Motor neuron (in vitro differentiated cells): Measurements from ENCODE around the gene PMEPA1. TPM values are rescaled to one million over a fixed set of nuclear protein-coding genes. Genes with fewer than 3 reads are reported as not detected.

Source experiments
- ATAC-seq, 8 experiments: fragments of 200-7000 bp; cut with Tn5 transposase; replicated peaks in 6 of 8; 2 replicates each; pipeline ENCODE4 v1.8.0; 2021; ENCODE audit warnings: mild to moderate bottlenecking in 8 of 8, moderate library complexity in 8 of 8
- H3K27ac ChIP-seq, 2 donors: fragments of 250-450 bp; sonication (Bioruptor Pico); 2 replicates each; pipeline ENCODE4 v1.9.0; 2021; ENCODE audit warnings: antibody characterized with exemption in 2 of 2, mild to moderate bottlenecking in 2 of 2, moderate library complexity in 1 of 2
- H3K4me1 ChIP-seq, 2 donors: fragments of 250-450 bp; sonication (Bioruptor Pico); replicated peaks in 1 of 2; 2 replicates each; pipeline ENCODE4 v1.6.1; 2021; ENCODE audit warnings: antibody characterized with exemption in 2 of 2, mild to moderate bottlenecking in 2 of 2, moderate library complexity in 1 of 2
- H3K4me3 ChIP-seq, 5 donors: fragments of 250-450 bp; sonication (Bioruptor Pico); 2 replicates each; pipeline ENCODE4 v1.9.0; 2021; ENCODE audit warnings: antibody characterized with exemption in 5 of 5, mild to moderate bottlenecking in 5 of 5, moderate library complexity in 4 of 5
- WGBS, 10 experiments: fragments of 450-650 bp; shearing (Covaris generic); methylation state at CpG; one replicate each; pipeline ENCODE4 v1.0.0; 2022; 5-methylcytosine and 5-hydroxymethylcytosine counted together
- in situ Hi-C, 9 experiments: fragments of 400-800 bp; cut with MboI; loops; one replicate each; pipeline ENCODE4 v1.15.0; 2021; ENCODE audit warnings: low sequenced_read_pairs in 9 of 9, low pct_unique_long_range_greater_than_20kb in 2 of 9; ENCODE audit not compliant: unreplicated experiment in 9 of 9
- total RNA-seq, 8 experiments: library from RNA; unstranded; fragments of 300-600 nt; gene quantifications; 2 replicates each; pipeline versions ENCODE4 v1.2.3 to v1.2.4, GENCODE V29; 2022

Gene PMEPA1
- total RNA-seq, 8 experiments from 2014 or later = 0.61 to 26.2 (median 2.8) TPM

DNA sequence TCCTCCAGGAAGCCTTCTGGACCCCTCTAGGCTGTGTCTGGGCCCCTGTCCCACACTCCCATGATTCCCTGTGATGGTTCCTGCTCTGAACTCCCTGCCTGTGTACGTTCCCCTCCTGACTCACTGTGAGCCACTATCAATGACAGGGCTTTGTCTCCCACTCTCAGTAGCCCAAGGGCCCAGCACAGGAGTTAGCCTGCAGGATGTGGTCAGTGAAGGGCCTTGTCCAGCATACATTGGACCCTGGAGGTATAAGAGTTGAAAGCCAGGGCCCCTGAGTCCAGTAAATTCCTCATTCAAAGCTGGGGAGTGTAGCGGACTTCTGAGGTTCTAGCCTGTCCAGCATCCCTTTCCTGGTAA, 108.6 kb downstream of the PMEPA1 start:
- H3K4me3 ChIP-seq = no peak overlapping the region
- in situ Hi-C loops = loop anchor here in 6 of 9 experiments (10.0 to 25.0 kb wide), 4 partner anchors 584 to 614 kb away; no protein-coding TSS in a partner anchor
- no peak for ATAC-seq
- H3K4me1 ChIP-seq = peaks cover 0 to 7% of the 10 kb centered on the region in 2 donors
- no peak overlapping the region for H3K27ac ChIP-seq
- WGBS, 10 experiments = 40 to 100% (median 67%) methylated on average over 1 to 2 of the region's 2 CpGs; no CpG with 5 or more reads in 5 of the 10 experiments

GRCh38 chr20:57600320-57601210, 109.2 kb downstream of the PMEPA1 start:
- peaks cover 0 to 7% of the 10 kb centered on the region in 2 donors for H3K4me1 ChIP-seq
- H3K4me3 ChIP-seq = no peak overlapping the region
- ATAC-seq = peak in 2 of 8 experiments; percentile 25 to 34
- H3K27ac ChIP-seq = no peak overlapping the region
- in situ Hi-C loops = loop anchor here in 6 of 9 experiments (10.0 to 25.0 kb wide), 4 partner anchors 584 to 614 kb away; no protein-coding TSS in a partner anchor
- 60 to 100% (median 77%) methylated on average over 1 to 7 of the region's 13 CpGs; no CpG with 5 or more reads in 2 of the 10 experiments for WGBS, 10 experiments

DNA sequence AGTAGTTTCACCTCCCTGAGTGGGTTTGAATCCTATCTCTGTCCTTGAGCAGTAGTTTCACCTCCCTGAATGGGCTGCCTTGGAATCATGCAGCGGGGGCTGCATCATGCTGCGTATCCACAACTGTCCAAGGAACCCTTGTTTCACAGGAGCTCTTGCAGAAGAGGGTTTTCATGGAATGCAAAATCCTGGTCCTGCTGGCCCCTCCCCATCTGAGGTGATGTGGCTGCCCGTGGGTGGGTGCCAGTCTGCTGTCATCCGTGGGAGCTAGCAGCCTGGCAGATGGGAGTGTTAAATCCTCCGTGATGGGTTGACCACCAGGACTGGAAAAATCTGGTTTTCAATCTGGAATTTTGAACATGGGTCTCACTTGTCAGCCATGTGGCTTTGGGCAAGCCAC, 111.3 kb downstream of the PMEPA1 start:
- in situ Hi-C loops = loop anchor here in 6 of 9 experiments (5.0 to 25.0 kb wide), 5 partner anchors 84 to 614 kb away; no protein-coding TSS in a partner anchor
- Histone ChIP-seq H3K4me3 (no peak overlapping the region), H3K27ac (no peak overlapping the region), H3K4me1 (peaks cover 3 to 7% of the 10 kb centered on the region in 2 donors)
- 40 to 100% (median 57%) methylated on average over 2 to 5 of the region's 5 CpGs; no CpG with 5 or more reads in 4 of the 10 experiments for WGBS, 10 experiments
- ATAC-seq = no peak

Other genes starting within 250 kb of the PMEPA1 start
- gene CTCFL, start 184.9 kb downstream of the PMEPA1 start, total RNA-seq = 1 to 10 TPM in 2 of 8 experiments, under 1 TPM in 5, not detected in 1; 0.07 to 1.8 (median 0.38) TPM
- gene PCK1, start 148.9 kb downstream of the PMEPA1 start, total RNA-seq = 1 to 10 TPM in 1 of 8 experiments, under 1 TPM in 5, not detected in 2; 0.22 to 1.3 (median 0.39) TPM
- under 1 TPM in 6 of 8 experiments, not detected in 2; 0.09 to 1.00 (median 0.30) TPM for gene ZBP1, start 89.6 kb downstream of the PMEPA1 start, total RNA-seq